Spleen (tissue), 11 donors: Measurements from ENCODE around the gene DNAJB7. TPM values are rescaled to one million over a fixed set of nuclear protein-coding genes. Genes with fewer than 3 reads are reported as not detected.
"Not testable (repeated sequence)": the region's sequence is repeated elsewhere in the genome, so short reads cannot be mapped to it uniquely, and the experiment has no call there.

Experiments
- DNase-seq: peaks from one replicate; pipeline ENCODE4 v3.0.0-alpha.2; 2020
- H3K27ac ChIP-seq, 8 donors: fragments of 200-600 bp; sonication (generic) in 7 of 8; 1 replicate in 4 of 8; 2 replicates in 4 of 8; pipeline versions ENCODE4 v1.5.0 to v1.8.0; 2016 to 2021; ENCODE audit warnings: inconsistent platforms in 4 of 8, mild to moderate bottlenecking in 4 of 8, moderate library complexity in 1 of 8
- H3K27me3 ChIP-seq, 7 donors: fragments of 200-600 bp; sonication (generic) in 6 of 7; replicated peaks in 1 of 7; 1 replicate in 4 of 7; 2 replicates in 3 of 7; pipeline versions ENCODE4 v1.5.0 to v1.8.0; 2016 to 2021; ENCODE audit warnings: inconsistent platforms in 3 of 7, mild to moderate bottlenecking in 1 of 7
- H3K36me3 ChIP-seq, 6 donors: fragments of 200-600 bp; sonication (generic) in 5 of 6; 1 replicate in 4 of 6; 2 replicates in 2 of 6; pipeline versions ENCODE4 v1.5.0 to v1.8.0; 2016 to 2021; ENCODE audit warnings: inconsistent platforms in 2 of 6
- H3K4me1 ChIP-seq, 6 donors: fragments of 200-600 bp; sonication (generic) in 5 of 6; 1 replicate in 3 of 6; 2 replicates in 3 of 6; pipeline versions ENCODE4 v1.5.0 to v1.8.0; 2016 to 2021; ENCODE audit warnings: inconsistent platforms in 3 of 6
- H3K4me3 ChIP-seq, 8 donors: fragments of 200-600 bp; sonication (generic) in 7 of 8; 1 replicate in 4 of 8; 2 replicates in 4 of 8; pipeline versions ENCODE4 v1.5.0 to v1.8.0; 2016 to 2021; ENCODE audit warnings: inconsistent platforms in 4 of 8, mild to moderate bottlenecking in 4 of 8, moderate library complexity in 2 of 8
- H3K9me3 ChIP-seq, 8 donors: fragments of 200-600 bp; sonication (generic) in 7 of 8; 1 replicate in 4 of 8; 2 replicates in 4 of 8; pipeline versions ENCODE4 v1.5.0 to v1.8.0; 2016 to 2021; ENCODE audit warnings: inconsistent platforms in 4 of 8
- POLR2A ChIP-seq, 3 donors: fragments of 450-650 bp; IDR thresholded peaks; one replicate each; pipeline ENCODE4 v1.5.1; 2017; ENCODE audit warnings: antibody characterized with exemption in 3 of 3, mild to moderate bottlenecking in 1 of 3
- POLR2AphosphoS5 ChIP-seq, 3 donors: sonication (generic); formaldehyde crosslinking; IDR thresholded peaks; one replicate each; pipeline ENCODE4 v1.5.1; 2017; ENCODE audit warnings: antibody characterized with exemption in 3 of 3
- WGBS, 5 donors: extraction: QIAGEN DNeasy Blood & Tissue Kit in 3 of 5; methylation state at CpG; one replicate each; pipeline versions ENCODE4 v1.1.5 to v1.1.7; 2013 to 2018; 5-methylcytosine and 5-hydroxymethylcytosine counted together
- intact Hi-C: fragments of 100-400 bp; cut with DNase I; formaldehyde crosslinking; loops from one replicate; pipeline ENCODE4 v1.15.0; 2023; ENCODE audit warnings: low total_unique reads
- polyA plus RNA-seq, 3 donors: library from polyadenylated mRNA; stranded (reverse); fragments of 200-250 nt; gene quantifications; one replicate each; pipeline ENCODE4 v1.2.1, GENCODE V29; 2013
- total RNA-seq, 7 donors: library from RNA; depleted of rRNA in 3 of 7; stranded (reverse); fragments of >200 nt in 3 of 7; fragmentation: NEBNext Ultra II Directional in 4 of 7; extraction: Animal tissue kit (Norgen Biotek cat#: 25700) in 4 of 7; gene quantifications; one replicate each; pipeline versions ENCODE4 v1.1.0 to v1.2.1, GENCODE V29; 2016 to 2021
- TF ChIP-seq, protein P1 (sequence below), 11 experiments: fragments of 200-600 bp in 7 of 11; fragments of 450-650 bp in 4 of 11; sonication (generic) in 4 of 11; IDR thresholded peaks in 8 of 11; conservative IDR thresholded peaks in 3 of 11; 1 replicate in 7 of 11; 2 replicates in 4 of 11; pipeline versions ENCODE4 v1.4.0 to v1.8.0; 2016 to 2021; ENCODE audit warnings: antibody characterized with exemption in 11 of 11, inconsistent platforms in 4 of 11, mild to moderate bottlenecking in 1 of 11
- donor health status: healthy with polysubstance abuse.
- donor health status: DM: no; HTN: no; CAD: no; lungs with moderate emphysema.
- donor health status: DM: no; HTN: no; CAD: no.
- donor health status: Bipolar disorder and iron deficiency.
- donor health status: healthy.
- donor health status: DM: no; HTN: no; CAD: no.
- donor health status: DM: yes; HTN: yes; CAD: no.

The DNAJB7 gene
- total and polyA plus RNA-seq, 10 donors: not detected

DNA sequence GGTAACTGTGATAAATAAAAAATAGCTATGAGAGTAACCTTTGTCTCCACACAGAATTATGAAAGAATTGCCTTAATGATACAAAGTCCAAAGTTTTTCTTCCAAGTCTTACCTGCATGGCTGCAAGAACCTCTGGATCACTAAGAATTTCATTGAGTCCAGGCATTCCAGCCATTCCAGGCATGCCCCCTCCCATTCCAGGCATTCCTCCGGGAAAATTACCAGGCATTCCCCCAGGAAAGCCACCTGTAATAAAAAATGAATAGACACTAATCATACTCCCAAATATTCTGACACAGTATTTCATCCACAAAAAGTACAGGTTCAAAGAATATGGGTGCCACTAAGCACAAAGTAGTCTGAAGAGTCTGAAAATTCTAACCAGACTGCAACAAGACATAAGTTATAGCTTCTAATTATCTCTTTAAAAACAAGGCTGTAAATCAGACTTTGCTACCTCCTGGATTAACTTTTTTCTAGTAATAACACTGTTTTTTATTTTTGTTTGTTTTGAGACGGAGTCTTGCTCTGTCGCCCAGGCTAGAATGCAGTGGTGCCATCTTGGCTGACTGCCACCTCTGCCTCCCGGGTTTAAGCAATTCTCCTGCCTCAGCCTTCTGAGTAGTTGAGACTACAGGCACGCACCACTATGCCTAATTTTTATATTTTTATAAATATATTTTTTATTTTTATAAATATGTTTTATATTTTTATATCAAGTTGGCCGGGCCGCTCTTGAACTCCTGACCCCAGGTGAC is 34.8 kb downstream of the DNAJB7 start:
- no peaks in the 10 kb centered on the region for H3K27me3 ChIP-seq
- H3K4me1 ChIP-seq: no peaks in the 10 kb centered on the region
- TF ChIP-seq, protein P1, sequence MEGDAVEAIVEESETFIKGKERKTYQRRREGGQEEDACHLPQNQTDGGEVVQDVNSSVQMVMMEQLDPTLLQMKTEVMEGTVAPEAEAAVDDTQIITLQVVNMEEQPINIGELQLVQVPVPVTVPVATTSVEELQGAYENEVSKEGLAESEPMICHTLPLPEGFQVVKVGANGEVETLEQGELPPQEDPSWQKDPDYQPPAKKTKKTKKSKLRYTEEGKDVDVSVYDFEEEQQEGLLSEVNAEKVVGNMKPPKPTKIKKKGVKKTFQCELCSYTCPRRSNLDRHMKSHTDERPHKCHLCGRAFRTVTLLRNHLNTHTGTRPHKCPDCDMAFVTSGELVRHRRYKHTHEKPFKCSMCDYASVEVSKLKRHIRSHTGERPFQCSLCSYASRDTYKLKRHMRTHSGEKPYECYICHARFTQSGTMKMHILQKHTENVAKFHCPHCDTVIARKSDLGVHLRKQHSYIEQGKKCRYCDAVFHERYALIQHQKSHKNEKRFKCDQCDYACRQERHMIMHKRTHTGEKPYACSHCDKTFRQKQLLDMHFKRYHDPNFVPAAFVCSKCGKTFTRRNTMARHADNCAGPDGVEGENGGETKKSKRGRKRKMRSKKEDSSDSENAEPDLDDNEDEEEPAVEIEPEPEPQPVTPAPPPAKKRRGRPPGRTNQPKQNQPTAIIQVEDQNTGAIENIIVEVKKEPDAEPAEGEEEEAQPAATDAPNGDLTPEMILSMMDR (IDR thresholded peaks at IDR 0.05 in 8 of 11, conservative IDR thresholded peaks at IDR 0.05 in 3 of 11): no peak
- TF ChIP-seq POLR2AphosphoS5 (IDR thresholded peaks at IDR 0.05) (no peak), POLR2A (IDR thresholded peaks at IDR 0.05) (no peak)
- no peak overlapping the region for H3K4me3 ChIP-seq
- H3K27ac ChIP-seq: no peak overlapping the region
- no peaks in the 10 kb centered on the region for H3K9me3 ChIP-seq
- 92 to 96% (median 94%) methylated on average over 7 of the region's 7 CpGs for WGBS, 5 donors
- intact Hi-C loops: no loop called here
- H3K36me3 ChIP-seq: peaks cover 0 to 100% (median 75%) of the 10 kb centered on the region in 6 donors
- no peak for DNase-seq

DNA sequence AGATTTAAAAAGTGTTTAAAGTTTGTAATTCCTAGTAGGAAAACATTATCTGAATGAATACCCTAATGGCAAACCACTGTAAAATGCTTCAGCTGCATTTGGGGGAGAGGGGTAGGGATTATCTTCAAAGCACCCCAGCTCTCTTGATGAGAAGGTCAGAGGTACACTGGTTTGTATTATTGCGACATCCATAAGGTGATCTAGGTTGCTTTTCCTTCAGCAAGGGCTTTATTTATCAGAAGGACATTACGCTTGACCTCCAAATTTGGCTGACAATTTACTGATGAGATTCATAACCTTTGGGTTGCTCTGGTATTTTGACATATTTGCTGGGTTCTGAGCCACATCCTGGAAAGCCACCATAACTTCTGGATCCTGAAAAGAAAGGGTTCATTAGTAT is 35.6 kb downstream of the DNAJB7 start:
- H3K27me3 ChIP-seq, H3K27ac ChIP-seq, H3K4me3 ChIP-seq, H3K9me3 ChIP-seq, DNase-seq, H3K4me1 ChIP-seq, intact Hi-C loops: not testable (repeated sequence)
- WGBS, 5 donors: 95 to 100% (median 97%) methylated on average over 2 of the region's 2 CpGs
- H3K36me3 ChIP-seq: peaks cover 0 to 92% (median 67%) of the 10 kb centered on the region in 6 donors

DNA sequence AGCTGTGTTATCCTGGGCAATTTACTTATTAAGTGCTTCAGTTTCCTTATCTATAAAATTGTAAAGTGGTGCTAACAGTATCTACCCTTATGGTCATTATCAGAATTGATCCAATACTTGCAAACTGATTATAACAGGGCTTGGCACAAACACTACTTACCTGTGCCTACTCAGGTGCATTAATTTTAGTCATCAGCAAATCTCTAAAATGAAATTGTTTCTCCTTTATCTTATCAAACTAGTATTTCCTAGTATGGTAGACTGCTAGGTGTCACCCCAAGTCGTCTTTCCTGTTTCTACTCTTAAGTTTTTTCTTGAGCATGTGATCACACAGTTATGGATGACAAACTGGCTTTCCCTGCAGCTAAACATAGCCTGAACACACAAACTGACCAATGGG is 38.5 kb downstream of the DNAJB7 start:
- intact Hi-C loops: no loop called here
- DNase-seq: no peak
- 69 to 91% (median 81%) methylated on average over 1 of the region's 1 CpG for WGBS, 5 donors
- H3K27me3 ChIP-seq: no peaks in the 10 kb centered on the region
- H3K9me3 ChIP-seq: no peaks in the 10 kb centered on the region
- H3K36me3 ChIP-seq: peaks cover 0 to 64% (median 40%) of the 10 kb centered on the region in 6 donors
- H3K4me3 ChIP-seq: no peak overlapping the region
- peaks cover 0 to 15% (median 10%) of the 10 kb centered on the region in 6 donors for H3K4me1 ChIP-seq
- TF ChIP-seq POLR2A (IDR thresholded peaks at IDR 0.05) (no peak), POLR2AphosphoS5 (IDR thresholded peaks at IDR 0.05) (no peak)
- TF ChIP-seq, protein P1 (IDR thresholded peaks at IDR 0.05 in 8 of 11, conservative IDR thresholded peaks at IDR 0.05 in 3 of 11): no peak
- H3K27ac ChIP-seq: no peak overlapping the region

DNA sequence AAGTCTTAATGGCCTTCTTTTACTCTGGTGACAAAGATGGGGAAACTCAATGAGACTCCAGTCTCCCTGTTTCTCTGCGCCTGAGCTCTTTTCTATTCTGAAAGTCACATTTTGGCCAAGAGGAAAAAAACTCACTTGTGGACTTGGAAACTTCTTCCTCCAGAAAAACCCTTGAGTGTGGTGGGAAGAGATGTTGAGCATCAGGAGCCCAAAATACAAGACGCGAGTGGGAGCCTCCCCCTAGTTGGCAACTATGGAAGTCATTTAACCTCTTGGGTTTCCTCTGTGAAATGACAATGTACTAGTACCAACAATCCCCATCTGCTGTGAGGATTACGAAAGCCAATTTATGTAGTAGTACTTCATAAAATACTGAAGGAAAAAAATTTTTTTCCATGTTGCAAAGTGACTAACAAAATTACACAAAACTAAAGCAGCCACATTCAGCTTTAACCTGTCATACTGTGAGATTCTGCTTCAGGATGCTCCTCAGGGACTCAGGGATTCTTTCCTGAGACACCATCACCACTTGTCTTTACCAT is 42.2 kb downstream of the DNAJB7 start:
- intact Hi-C loops: no loop called here

More for the DNA sequence above, 42.2 kb downstream of the DNAJB7 start:
- H3K36me3 ChIP-seq: peaks cover 0 to 31% (median 13%) of the 10 kb centered on the region in 6 donors
- DNase-seq: no peak
- TF ChIP-seq, protein P1 (IDR thresholded peaks at IDR 0.05 in 8 of 11, conservative IDR thresholded peaks at IDR 0.05 in 3 of 11): no peak
- TF ChIP-seq POLR2AphosphoS5 (IDR thresholded peaks at IDR 0.05) (no peak), POLR2A (IDR thresholded peaks at IDR 0.05) (no peak)
- H3K27me3 ChIP-seq: no peaks in the 10 kb centered on the region
- H3K4me3 ChIP-seq: peak overlapping the region; percentile 86 to 99 (median 98)
- peaks cover 17 to 49% (median 28%) of the 10 kb centered on the region in 6 donors for H3K4me1 ChIP-seq
- WGBS, 5 donors: 2 to 6% (median 3%) methylated on average over 4 of the region's 4 CpGs
- peak overlapping the region in 7 of 8 donors; percentile 64 to 89 (median 84) for H3K27ac ChIP-seq
- H3K9me3 ChIP-seq: no peaks in the 10 kb centered on the region
